GM23248 (cell line): ENCODE results near the gene WWC1. TPM values are rescaled to one million over a fixed set of nuclear protein-coding genes. Genes with fewer than 3 reads are reported as not detected.

Experiments
- DNase-seq: peaks from one replicate; pipeline ENCODE4 v3.0.0-alpha.2; 2015
- H2AFZ ChIP-seq: fragments of 200-600 bp; sonication (generic); 2 replicates; pipeline ENCODE4 v1.6.1; 2016; ENCODE audit warnings: antibody characterized with exemption
- H3F3A ChIP-seq: fragments of 200-600 bp; sonication (generic); 2 replicates; pipeline ENCODE4 v1.6.1; 2016; ENCODE audit warnings: mild to moderate bottlenecking, antibody characterized with exemption, mixed run types; ENCODE audit not compliant: insufficient read depth
- H3K27ac ChIP-seq: fragments of 200-600 bp; sonication (generic); 2 replicates; pipeline ENCODE4 v1.5.1; 2016; ENCODE audit warnings: mild to moderate bottlenecking
- H3K27me3 ChIP-seq: fragments of 200-600 bp; sonication (generic); replicated peaks from 2 replicates; pipeline ENCODE4 v1.6.1; 2016; ENCODE audit warnings: mild to moderate bottlenecking; ENCODE audit not compliant: insufficient read depth
- H3K36me3 ChIP-seq: fragments of 200-600 bp; sonication (generic); 2 replicates; pipeline ENCODE4 v1.6.1; 2016; ENCODE audit warnings: low read depth, mild to moderate bottlenecking
- H3K4me1 ChIP-seq: fragments of 200-600 bp; sonication (generic); 2 replicates; pipeline ENCODE4 v1.6.1; 2016; ENCODE audit warnings: mild to moderate bottlenecking; ENCODE audit not compliant: insufficient read depth
- H3K4me2 ChIP-seq: fragments of 200-600 bp; sonication (generic); one replicate; pipeline ENCODE4 v1.6.1; 2016; ENCODE audit warnings: mild to moderate bottlenecking; ENCODE audit not compliant: unreplicated experiment
- H3K4me3 ChIP-seq: fragments of 200-600 bp; sonication (generic); 2 replicates; pipeline ENCODE4 v1.5.1; 2016; ENCODE audit warnings: mild to moderate bottlenecking
- H3K79me2 ChIP-seq: fragments of 200-600 bp; sonication (generic); 2 replicates; pipeline ENCODE4 v1.6.1; 2016; ENCODE audit warnings: mild to moderate bottlenecking; ENCODE audit not compliant: insufficient read depth
- H3K9ac ChIP-seq: fragments of 200-600 bp; sonication (generic); 2 replicates; pipeline ENCODE4 v1.6.1; 2016; ENCODE audit warnings: mild to moderate bottlenecking
- H3K9me2 ChIP-seq: fragments of 200-600 bp; sonication (generic); 2 replicates; pipeline ENCODE4 v1.6.1; 2016; ENCODE audit warnings: mixed run types, mild to moderate bottlenecking, moderate library complexity; ENCODE audit not compliant: insufficient read depth
- H3K9me3 ChIP-seq: fragments of 200-600 bp; sonication (generic); one replicate; pipeline ENCODE4 v1.6.1; 2017; ENCODE audit warnings: low read depth
- H4K20me1 ChIP-seq: fragments of 200-600 bp; sonication (generic); 2 replicates; pipeline ENCODE4 v1.6.0; 2016; ENCODE audit not compliant: insufficient read depth
- EZH2 ChIP-seq: fragments of 200-600 bp; sonication (generic); IDR thresholded peaks from 2 replicates; pipeline ENCODE4 v1.6.1; 2018; ENCODE audit warnings: antibody characterized with exemption, mild to moderate bottlenecking; ENCODE audit not compliant: insufficient read depth, poor library complexity, severe bottlenecking
- EZH2phosphoT487 ChIP-seq: fragments of 200-600 bp; sonication (generic); IDR thresholded peaks from 2 replicates; pipeline ENCODE4 v1.6.1; 2018; ENCODE audit warnings: antibody characterized with exemption, moderate library complexity, mild to moderate bottlenecking, low read depth; ENCODE audit not compliant: insufficient read depth
- WGBS, 2 experiments: methylation state at CpG; one replicate each; pipeline ENCODE4 v1.1.6; 2015 to 2017; ENCODE audit warnings: low lambda C conversion rate in 2 of 2, low coverage in 1 of 2; ENCODE audit errors: missing lambda C conversion rate in 2 of 2; 5-methylcytosine and 5-hydroxymethylcytosine counted together
- in situ Hi-C: fragments of 300-500 bp; cut with MboI; formaldehyde crosslinking; loops from 2 replicates; pipeline ENCODE4 v1.15.0; 2020
- polyA plus RNA-seq: library from polyadenylated mRNA; unstranded; fragments of >200 nt; fragmentation: Nextera tagmentation; extraction: Ambion mirVana; gene quantifications from 2 replicates; pipeline ENCODE4 v1.2.1, GENCODE V29; 2016
- total RNA-seq: library from RNA; depleted of rRNA; stranded (reverse); fragments of >200 nt; shearing (Covaris generic); gene quantifications from 2 replicates; pipeline ENCODE4 v1.2.3, GENCODE V29; 2014

The WWC1 gene
- total and polyA plus RNA-seq, 2 experiments from 2014 or later = 1.8 to 7.1 TPM

DNA sequence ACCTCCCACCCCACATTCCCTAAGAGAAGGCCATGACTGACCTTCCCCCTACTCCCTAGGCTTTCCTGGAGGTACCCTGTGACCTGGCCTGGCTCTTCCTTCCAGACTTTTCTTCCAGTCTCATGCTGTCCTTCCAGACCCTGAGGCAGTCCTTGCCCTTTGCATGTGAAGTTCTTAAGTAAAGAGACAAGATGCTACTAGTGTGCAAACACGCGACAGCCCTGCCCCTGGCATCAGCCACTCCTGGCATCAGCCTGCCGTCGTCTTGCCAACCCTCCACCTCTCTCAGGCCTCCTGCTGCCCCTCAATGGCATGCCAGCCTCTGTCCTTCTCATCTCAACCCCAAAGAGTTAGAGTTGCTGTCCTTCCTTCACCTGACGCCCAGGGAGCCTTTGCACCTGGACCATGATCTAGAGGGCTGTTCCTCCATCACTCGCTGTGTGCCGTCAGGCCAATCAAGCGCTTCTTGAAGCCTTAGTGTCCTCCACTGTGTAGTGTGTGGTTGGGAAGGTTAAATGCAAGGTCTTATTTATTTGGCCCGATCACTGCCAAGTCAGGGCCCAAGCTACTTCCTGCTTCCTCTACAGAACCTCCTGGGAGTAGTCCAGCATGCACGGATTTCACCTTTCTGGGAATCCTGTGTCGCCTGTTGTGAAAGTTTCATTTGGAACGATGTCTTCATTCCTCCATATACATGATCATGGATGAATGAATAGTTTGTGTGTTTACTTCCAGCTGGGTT is 61.9 kb downstream of the WWC1 start:
- no peak overlapping the region for H3K4me3 ChIP-seq
- H3F3A ChIP-seq = no peaks in the 10 kb centered on the region
- no peak for TF ChIP-seq EZH2
- TF ChIP-seq EZH2phosphoT487 = no peak
- WGBS, 2 experiments = 92 to 94% methylated on average over 12 of the region's 12 CpGs
- no peak overlapping the region for H3K27ac ChIP-seq
- H2AFZ ChIP-seq = no peak overlapping the region
- no peak overlapping the region for H3K4me2 ChIP-seq
- no peaks in the 10 kb centered on the region for H3K27me3 ChIP-seq
- in situ Hi-C loops = no loop called here
- H3K9me3 ChIP-seq = no peaks in the 10 kb centered on the region
- no peaks in the 10 kb centered on the region for H3K79me2 ChIP-seq
- no peak for DNase-seq
- no peaks in the 10 kb centered on the region for H3K4me1 ChIP-seq
- H3K9me2 ChIP-seq = no peaks in the 10 kb centered on the region
- no peaks in the 10 kb centered on the region for H3K36me3 ChIP-seq
- no peaks in the 10 kb centered on the region; the same call in 1 of the 2 replicates for H4K20me1 ChIP-seq
- no peak overlapping the region for H3K9ac ChIP-seq

DNA sequence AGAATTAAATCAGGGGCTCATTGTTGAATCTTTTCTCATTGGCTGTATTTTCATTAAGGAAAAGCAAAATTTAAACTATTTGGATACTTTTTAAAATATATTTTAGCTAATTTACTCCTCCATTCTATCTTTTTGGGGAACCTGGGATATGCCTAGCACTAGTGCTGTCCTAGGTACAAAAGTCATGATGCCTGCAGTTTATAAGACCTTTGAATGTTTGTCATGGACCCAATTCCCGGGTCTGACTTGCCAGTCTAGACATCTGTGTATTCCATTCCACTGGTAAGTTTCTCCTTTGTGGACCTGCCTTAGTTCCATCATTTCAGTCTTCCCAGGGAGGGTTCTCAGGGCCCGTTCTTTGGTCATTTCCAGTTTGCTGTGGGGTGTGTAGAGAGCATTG is 63.0 kb downstream of the WWC1 start:
- DNase-seq = no peak
- no peak overlapping the region for H3K4me2 ChIP-seq
- H2AFZ ChIP-seq = no peak overlapping the region
- no peaks in the 10 kb centered on the region for H3K9me2 ChIP-seq
- TF ChIP-seq EZH2phosphoT487 (no peak), EZH2 (no peak)
- H4K20me1 ChIP-seq = no peaks in the 10 kb centered on the region; the same call in 1 of the 2 replicates
- no peaks in the 10 kb centered on the region for H3K4me1 ChIP-seq
- H3K4me3 ChIP-seq = no peak overlapping the region
- H3K9ac ChIP-seq = no peak overlapping the region
- H3F3A ChIP-seq = no peaks in the 10 kb centered on the region
- no peaks in the 10 kb centered on the region for H3K9me3 ChIP-seq
- H3K27ac ChIP-seq = no peak overlapping the region
- in situ Hi-C loops = no loop called here
- no peaks in the 10 kb centered on the region for H3K36me3 ChIP-seq
- 86 to 91% methylated on average over 2 of the region's 2 CpGs for WGBS, 2 experiments
- H3K27me3 ChIP-seq = no peaks in the 10 kb centered on the region
- no peaks in the 10 kb centered on the region for H3K79me2 ChIP-seq

DNA sequence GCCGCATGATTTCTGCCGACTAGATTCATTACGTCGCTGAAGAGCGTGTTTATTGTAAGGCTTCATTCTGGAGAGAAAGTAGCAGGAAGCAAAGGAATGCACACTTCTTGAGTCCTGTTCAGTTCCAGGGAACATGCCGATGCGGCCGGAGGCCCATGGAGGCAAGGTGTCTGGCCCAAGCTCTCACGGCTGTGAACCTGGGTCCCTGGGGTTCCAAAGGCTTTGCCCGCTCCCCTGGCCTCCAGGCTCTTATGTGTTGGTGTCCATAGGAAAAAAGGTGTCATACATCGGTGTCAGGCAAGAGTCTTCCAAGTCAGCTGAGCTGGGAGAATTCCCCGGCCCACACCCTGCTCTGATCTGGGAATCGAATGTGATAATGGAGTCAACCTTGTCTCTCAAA is 64.7 kb downstream of the WWC1 start:
- no peak for DNase-seq
- Histone ChIP-seq H3K36me3 (no peaks in the 10 kb centered on the region), H3K9me3 (no peaks in the 10 kb centered on the region), H4K20me1 (no peaks in the 10 kb centered on the region; the same call in 1 of the 2 replicates), H3K79me2 (no peaks in the 10 kb centered on the region), H3K4me3 (no peak overlapping the region), H3K4me1 (no peaks in the 10 kb centered on the region), H3K4me2 (no peak overlapping the region), H3K27me3 (no peaks in the 10 kb centered on the region), H3K9ac (no peak overlapping the region), H3K27ac (no peak overlapping the region), H3F3A (no peaks in the 10 kb centered on the region), H3K9me2 (no peaks in the 10 kb centered on the region), H2AFZ (no peak overlapping the region)
- 91 to 92% methylated on average over 12 to 13 of the region's 13 CpGs for WGBS, 2 experiments
- in situ Hi-C loops = no loop called here
- TF ChIP-seq EZH2phosphoT487 (no peak), EZH2 (no peak)

DNA sequence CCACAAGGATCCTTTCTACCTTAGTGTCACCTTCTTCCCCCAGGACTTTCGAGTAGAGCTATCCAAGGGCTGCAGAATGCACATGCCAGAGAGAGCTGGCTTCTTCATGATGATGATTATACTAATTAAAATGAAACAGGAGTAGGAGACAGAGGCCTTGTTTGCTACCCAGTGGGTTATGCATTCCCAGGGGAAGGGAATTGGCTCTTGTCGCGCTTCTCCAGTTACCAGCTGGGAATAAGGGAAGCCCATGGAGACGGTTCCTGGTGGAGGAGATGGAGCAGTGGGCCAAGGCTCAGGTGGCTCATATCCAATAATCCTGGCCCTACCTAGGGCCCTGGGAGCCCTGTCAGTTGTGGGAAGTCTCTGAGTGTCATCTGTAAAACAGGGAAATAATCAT is 65.1 kb downstream of the WWC1 start:
- Histone ChIP-seq H3K4me1 (no peaks in the 10 kb centered on the region), H4K20me1 (no peaks in the 10 kb centered on the region; the same call in 1 of the 2 replicates), H3K79me2 (no peaks in the 10 kb centered on the region), H3K4me2 (no peak overlapping the region), H2AFZ (no peak overlapping the region), H3K9ac (no peak overlapping the region), H3K4me3 (no peak overlapping the region), H3K9me3 (no peaks in the 10 kb centered on the region), H3K9me2 (no peaks in the 10 kb centered on the region), H3K27me3 (no peaks in the 10 kb centered on the region), H3K27ac (no peak overlapping the region), H3K36me3 (no peaks in the 10 kb centered on the region), H3F3A (no peaks in the 10 kb centered on the region)
- WGBS, 2 experiments = 96 to 99% methylated on average over 4 of the region's 4 CpGs
- no peak for TF ChIP-seq EZH2phosphoT487
- no peak for TF ChIP-seq EZH2
- no peak for DNase-seq
- in situ Hi-C loops = no loop called here
